GM10248 (cell line): ENCODE measurements around the gene MRPL54.

Experiments
- CTCF ChIA-PET: fragments of 300-600 bp; sonication (Branson Sonifier 250); formaldehyde crosslinking; extraction: SDS; loops from one replicate; lab custom pipeline; 2021; ENCODE audit warnings: antibody characterized with exemption; lab: Yijun Ruan, JAX
- POLR2A ChIA-PET: fragments of 350-650 bp; sonication (Branson Sonifier 250); formaldehyde crosslinking; extraction: SDS; loops from one replicate; lab custom pipeline; 2020; ENCODE audit warnings: antibody characterized with exemption; lab: Yijun Ruan, JAX
- DNase-seq: peaks from one replicate; pipeline ENCODE4 v3.0.0; 2012; ENCODE audit errors: extremely low spot score
- TF ChIP-seq, protein P1 (sequence below): IDR thresholded peaks from 2 replicates; pipeline ENCODE4 v1.5.1; 2012; ENCODE audit warnings: mild to moderate bottlenecking, low read depth; ENCODE audit errors: extremely low read depth, missing control alignments, control extremely low read depth

MRPL54 gene

GRCh38 chr19:3738477-3739220, 23.8 kb upstream of the MRPL54 start:
- CTCF ChIA-PET, result no interaction called here
- TF ChIP-seq, protein P1, sequence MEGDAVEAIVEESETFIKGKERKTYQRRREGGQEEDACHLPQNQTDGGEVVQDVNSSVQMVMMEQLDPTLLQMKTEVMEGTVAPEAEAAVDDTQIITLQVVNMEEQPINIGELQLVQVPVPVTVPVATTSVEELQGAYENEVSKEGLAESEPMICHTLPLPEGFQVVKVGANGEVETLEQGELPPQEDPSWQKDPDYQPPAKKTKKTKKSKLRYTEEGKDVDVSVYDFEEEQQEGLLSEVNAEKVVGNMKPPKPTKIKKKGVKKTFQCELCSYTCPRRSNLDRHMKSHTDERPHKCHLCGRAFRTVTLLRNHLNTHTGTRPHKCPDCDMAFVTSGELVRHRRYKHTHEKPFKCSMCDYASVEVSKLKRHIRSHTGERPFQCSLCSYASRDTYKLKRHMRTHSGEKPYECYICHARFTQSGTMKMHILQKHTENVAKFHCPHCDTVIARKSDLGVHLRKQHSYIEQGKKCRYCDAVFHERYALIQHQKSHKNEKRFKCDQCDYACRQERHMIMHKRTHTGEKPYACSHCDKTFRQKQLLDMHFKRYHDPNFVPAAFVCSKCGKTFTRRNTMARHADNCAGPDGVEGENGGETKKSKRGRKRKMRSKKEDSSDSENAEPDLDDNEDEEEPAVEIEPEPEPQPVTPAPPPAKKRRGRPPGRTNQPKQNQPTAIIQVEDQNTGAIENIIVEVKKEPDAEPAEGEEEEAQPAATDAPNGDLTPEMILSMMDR, result no peak
- DNase-seq, result no peak
- POLR2A ChIA-PET, result no interaction called here

DNA sequence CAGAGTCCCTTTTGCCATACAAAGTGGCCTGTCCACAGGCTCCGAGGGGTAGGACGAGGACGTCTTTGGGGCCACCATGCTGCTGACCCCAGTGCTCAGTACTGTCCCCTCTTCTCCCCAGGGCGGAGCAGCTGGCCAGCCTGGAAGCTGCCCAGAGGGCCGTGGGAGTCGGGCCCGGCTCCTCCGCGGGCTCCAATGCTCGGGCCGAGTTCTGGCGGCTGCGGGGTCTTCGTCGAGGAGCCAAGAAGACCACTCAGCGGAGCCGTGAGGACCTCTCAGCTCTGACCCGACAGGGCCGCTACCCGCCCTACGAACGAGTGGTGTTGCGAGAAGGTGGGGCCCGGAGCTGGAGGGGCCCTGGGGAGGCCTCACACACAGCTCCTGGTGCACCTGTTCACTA, 22.1 kb upstream of the MRPL54 start:
- DNase-seq, result no peak
- TF ChIP-seq, protein P1, result no peak
- ChIA-PET CTCF (interaction anchor here (1.0 to 1.2 kb wide), 2 partner anchors 17 to 21 kb away, joined by 3 read pairs; partner anchors contain the start of gene APBA3), POLR2A (no interaction called here)

GRCh38 chr19:3743486-3743885, 19.0 kb upstream of the MRPL54 start:
- POLR2A ChIA-PET, result interaction anchor here (0.6 kb wide), 1 partner anchor 50 kb away, joined by 6 read pairs; no protein-coding TSS in a partner anchor
- CTCF ChIA-PET, result no interaction called here
- TF ChIP-seq, protein P1, result no peak
- no peak for DNase-seq

GRCh38 chr19:3745363-3746045, 17.0 kb upstream of the MRPL54 start:
- TF ChIP-seq, protein P1, result no peak
- ChIA-PET POLR2A (no interaction called here), CTCF (no interaction called here)
- DNase-seq, result no peak

DNA sequence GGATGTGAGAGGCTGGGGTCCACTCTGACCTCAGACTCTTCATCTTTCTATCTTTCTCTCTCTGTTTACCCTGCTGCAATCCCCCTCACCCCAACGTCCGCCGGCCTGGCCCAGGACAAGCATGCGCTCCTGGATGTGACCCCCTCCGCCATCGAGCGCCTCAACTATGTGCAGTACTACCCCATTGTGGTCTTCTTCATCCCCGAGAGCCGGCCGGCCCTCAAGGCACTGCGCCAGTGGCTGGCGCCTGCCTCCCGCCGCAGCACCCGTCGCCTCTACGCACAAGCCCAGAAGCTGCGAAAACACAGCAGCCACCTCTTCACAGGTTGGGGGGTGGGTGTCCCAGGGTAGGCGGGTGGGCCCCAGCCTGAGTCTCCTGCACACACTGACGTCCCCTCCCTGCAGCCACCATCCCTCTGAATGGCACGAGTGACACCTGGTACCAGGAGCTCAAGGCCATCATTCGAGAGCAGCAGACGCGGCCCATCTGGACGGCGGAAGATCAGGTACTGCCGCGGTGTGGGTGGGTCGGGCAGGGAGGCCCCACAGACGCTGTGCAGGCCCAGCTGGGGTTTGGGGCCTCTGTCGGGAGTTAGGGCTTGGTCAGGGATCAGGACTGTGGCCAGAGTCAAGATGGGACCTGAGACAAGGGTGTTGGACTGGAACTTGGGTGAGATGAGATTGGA, 16.0 kb upstream of the MRPL54 start:
- POLR2A ChIA-PET, result no interaction called here
- TF ChIP-seq, protein P1, result no peak
- CTCF ChIA-PET, result interaction anchor here (1.0 kb wide), 1 partner anchor 9 kb away, joined by 4 read pairs; no protein-coding TSS in a partner anchor

DNA sequence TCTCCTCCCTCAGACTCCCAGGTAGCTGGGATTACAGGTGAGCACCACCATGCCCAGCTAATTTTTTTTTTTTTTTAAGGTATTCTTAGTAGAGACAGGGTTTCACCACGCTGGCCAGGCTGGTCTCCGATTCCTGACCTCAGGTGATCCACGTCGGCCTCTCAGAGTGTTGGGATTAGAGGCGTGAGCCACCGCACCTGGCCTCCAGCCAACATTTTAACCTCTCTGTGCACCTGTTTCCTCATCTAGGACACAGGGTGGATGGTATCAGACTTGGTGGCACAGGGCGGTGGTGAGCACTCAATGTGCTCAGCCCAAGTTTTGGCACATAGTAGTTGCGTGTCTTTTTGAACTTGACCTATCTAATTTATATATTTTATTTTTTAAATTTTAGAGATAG, 13.5 kb upstream of the MRPL54 start:
- POLR2A ChIA-PET, result no interaction called here
- TF ChIP-seq, protein P1, result no peak
- CTCF ChIA-PET, result interaction anchor here (1.3 to 1.7 kb wide), 2 partner anchors 73 to 74 kb away, joined by 3 read pairs; no protein-coding TSS in a partner anchor

More for the DNA sequence above, 16.0 kb upstream of the MRPL54 start:
- DNase-seq, result no peak

More for the DNA sequence above, 13.5 kb upstream of the MRPL54 start:
- no peak for DNase-seq
